HG02852 (cell line): ENCODE results near the gene USP51.
"Not testable (repeated sequence)": the region's sequence is repeated elsewhere in the genome, so short reads cannot be mapped to it uniquely, and the experiment has no call there.

Experiments used
- ATAC-seq: cut with Tn5 transposase; IDR thresholded peaks from one replicate; pipeline ENCODE4 v1.9.1; 2021; ENCODE audit warnings: mild to moderate bottlenecking, moderate library complexity; ENCODE audit not compliant: unreplicated experiment

Gene USP51

GRCh38 chrX:55465791-55466190, 23.9 kb downstream of the USP51 start:
- ATAC-seq = not testable (repeated sequence)

GRCh38 chrX:55465108-55465507, 24.5 kb downstream of the USP51 start:
- ATAC-seq = not testable (repeated sequence)

GRCh38 chrX:55464050-55464449, 25.6 kb downstream of the USP51 start:
- ATAC-seq = not testable (repeated sequence)

- ATAC-seq = not testable (repeated sequence)
Observed at GRCh38 chrX:55459926-55460325, 29.7 kb downstream of the USP51 start.

GRCh38 chrX:55459426-55459825, 30.2 kb downstream of the USP51 start:
- ATAC-seq = not testable (repeated sequence)

GRCh38 chrX:55455708-55456107, 33.9 kb downstream of the USP51 start:
- ATAC-seq = not testable (repeated sequence)

GRCh38 chrX:55452833-55453124, 36.9 kb downstream of the USP51 start:
- peak; percentile 4 for ATAC-seq

- ATAC-seq = peak; percentile 97
Observed at GRCh38 chrX:55451990-55452832, 37.4 kb downstream of the USP51 start, which contains the start of gene MAGEH1. Gene MAGEH1, plus strand, starts transcription at chrX:55452127. Its CDS starts 248 bp downstream, at chrX:55452375.

- ATAC-seq = peak; percentile 28
Observed at GRCh38 chrX:55451626-55451989, 38.0 kb downstream of the USP51 start.

GRCh38 chrX:55451141-55451540, 38.5 kb downstream of the USP51 start:
- no peak for ATAC-seq

- ATAC-seq = no peak
Observed at GRCh38 chrX:55450259-55450658, 39.4 kb downstream of the USP51 start.

GRCh38 chrX:55443468-55443867, 46.2 kb downstream of the USP51 start:
- not testable (repeated sequence) for ATAC-seq
